ENCODE results near the gene INPP4A.
"Not testable (repeated sequence)": the region's sequence is repeated elsewhere in the genome, so short reads cannot be mapped to it uniquely, and the experiment has no call there.

The INPP4A gene

GRCh38 chr2:98594665-98595064 lies 150.0 kb downstream of the INPP4A start:
- not testable (repeated sequence) for DNase-seq

- no peak for DNase-seq
These were observed 154.2 kb downstream of the INPP4A start for GRCh38 chr2:98598781-98599428.

DNA sequence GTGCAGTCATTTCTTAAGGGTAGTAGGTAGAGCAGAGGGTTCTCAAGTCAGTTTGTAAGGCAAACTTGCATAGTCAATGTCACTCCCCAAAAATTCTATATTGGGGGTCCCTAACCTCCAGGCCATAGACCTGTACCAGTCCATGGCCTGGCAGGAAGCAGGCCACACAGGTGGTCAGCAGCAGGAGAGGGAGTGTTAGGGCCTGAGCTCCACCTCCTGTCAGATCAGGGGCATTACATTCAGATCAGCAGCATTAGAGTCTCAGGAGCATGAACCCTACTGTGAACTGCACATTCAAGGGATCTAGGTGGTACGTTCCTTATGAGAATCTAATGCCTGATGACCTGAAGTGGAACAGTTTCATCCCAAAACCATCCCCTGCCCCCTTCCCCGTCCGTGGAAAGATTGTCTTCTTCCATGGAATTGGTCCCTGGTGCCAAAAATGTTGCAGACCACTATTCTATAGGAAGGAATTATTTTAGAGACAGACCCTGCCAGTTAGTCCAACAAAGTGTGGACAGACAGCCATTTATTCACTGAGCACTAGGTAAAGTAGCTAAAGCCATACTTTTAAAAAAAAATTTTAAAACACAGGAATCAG lies 157.0 kb downstream of the INPP4A start:
- no peak for DNase-seq

DNA sequence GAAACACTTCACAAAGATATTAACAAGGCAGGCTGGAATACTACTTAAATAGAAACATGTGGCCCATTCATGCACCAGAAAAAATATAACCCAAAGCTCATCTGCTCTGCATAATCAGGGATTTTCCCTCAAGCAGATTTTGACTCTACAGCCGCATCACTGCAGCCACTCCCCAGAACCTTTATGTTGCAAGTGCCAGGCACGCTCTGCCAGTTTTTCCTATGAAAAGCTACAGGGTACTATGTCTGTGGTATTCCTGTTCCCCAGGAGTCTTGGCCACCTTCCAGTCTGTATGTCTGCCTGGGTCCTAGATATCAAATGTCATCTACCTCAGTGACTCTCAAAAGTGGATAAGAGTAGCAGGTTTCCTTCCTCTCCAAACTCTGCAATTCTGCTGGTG lies 159.9 kb downstream of the INPP4A start:
- DNase-seq = no peak

GRCh38 chr2:98605076-98605475 lies 160.4 kb downstream of the INPP4A start:
- DNase-seq = no peak

GRCh38 chr2:98606431-98606830 lies 161.8 kb downstream of the INPP4A start:
- no peak for DNase-seq

DNA sequence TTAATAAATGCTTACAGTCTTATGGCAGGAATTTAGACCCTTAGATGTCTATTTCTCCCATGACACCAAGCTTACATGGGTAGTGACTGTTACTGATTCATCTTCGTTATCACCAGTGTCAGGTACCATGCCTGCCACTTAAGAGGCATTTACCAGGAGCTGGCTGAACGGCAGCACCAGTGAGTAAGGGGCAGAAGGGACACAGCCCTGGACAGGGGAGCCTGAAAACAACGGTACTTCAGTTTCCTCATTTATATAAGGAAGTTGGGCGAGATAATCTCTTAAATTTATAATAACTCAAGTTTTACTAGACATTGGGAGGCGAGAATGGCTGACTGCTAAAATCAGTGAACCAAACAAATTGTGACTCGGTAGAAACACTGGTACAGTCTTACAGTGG lies 162.4 kb downstream of the INPP4A start:
- no peak for DNase-seq

GRCh38 chr2:98607741-98608115 lies 163.1 kb downstream of the INPP4A start:
- DNase-seq = no peak

GRCh38 chr2:98608116-98608961 lies 163.7 kb downstream of the INPP4A start, which contains the start of the genes COA5 and UNC50:
Gene COA5, minus strand, starts transcription at chr2:98608512. Its CDS starts 107 bp downstream, at chr2:98608405.
Gene UNC50, plus strand, starts transcription at chr2:98608589. Its CDS starts 1,171 bp downstream, at chr2:98609760.
- peak; percentile 94 for DNase-seq

- DNase-seq = no peak
These were observed 164.4 kb downstream of the INPP4A start for GRCh38 chr2:98608962-98609604.

GRCh38 chr2:98614024-98614739 lies 169.5 kb downstream of the INPP4A start:
- no peak for DNase-seq

DNA sequence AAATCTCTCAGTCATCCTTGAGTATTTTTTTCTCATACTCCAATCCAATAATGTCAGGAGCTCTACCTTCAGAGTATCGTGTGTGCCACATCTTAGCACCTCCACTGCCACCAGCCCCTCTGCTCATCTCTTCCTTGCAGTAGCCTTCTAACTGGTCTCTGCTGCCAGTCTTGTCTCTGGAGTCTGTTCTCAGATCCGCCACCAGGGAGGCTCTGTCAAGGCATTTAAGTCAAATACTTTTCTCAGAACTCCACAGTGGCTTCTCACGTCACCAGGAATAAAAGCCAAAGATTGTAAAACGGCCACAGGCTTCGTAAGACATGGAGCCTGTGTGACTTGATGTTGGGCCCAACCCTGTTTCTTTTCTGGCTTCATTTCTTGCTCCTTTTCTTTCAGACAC lies 170.8 kb downstream of the INPP4A start:
- DNase-seq = no peak

DNA sequence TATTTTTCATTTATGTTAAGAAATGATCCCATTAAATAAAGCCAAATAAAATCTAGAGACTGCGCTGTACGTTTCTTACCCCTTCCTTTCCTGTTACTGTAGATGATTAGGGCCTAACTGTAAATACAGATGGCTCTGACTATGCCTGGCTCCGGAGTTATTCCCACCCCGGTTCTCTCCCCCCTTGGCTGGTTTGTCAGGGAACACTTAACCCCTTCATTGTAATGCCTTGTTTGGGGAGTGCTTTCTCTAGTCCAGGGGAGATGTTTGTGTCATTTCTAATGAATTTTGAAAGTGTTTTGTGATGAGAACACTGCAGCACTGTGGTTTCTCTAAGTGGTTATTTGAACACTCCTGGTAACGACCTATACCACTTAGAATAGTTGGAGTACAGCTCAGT lies 172.5 kb downstream of the INPP4A start:
- DNase-seq = no peak

DNA sequence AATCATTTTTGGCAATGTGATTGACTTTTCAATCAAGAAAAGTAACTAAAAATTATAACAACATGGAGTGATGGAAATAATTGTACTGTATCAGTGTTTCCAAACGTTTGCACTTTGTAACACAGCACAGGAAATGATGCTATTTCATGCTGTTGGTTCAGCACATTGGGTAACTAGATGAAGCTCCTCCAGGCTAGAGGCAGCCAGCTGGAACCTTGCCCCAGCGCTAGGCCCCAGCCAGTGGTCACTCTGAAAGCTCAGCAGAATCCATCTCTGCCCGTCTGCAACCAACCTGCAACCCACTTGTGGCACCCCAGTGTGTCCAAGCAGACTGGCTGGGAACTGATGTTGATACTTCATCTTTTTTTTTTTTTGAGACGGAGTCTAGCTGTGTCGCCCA lies 179.0 kb downstream of the INPP4A start:
- DNase-seq = no peak

DNA sequence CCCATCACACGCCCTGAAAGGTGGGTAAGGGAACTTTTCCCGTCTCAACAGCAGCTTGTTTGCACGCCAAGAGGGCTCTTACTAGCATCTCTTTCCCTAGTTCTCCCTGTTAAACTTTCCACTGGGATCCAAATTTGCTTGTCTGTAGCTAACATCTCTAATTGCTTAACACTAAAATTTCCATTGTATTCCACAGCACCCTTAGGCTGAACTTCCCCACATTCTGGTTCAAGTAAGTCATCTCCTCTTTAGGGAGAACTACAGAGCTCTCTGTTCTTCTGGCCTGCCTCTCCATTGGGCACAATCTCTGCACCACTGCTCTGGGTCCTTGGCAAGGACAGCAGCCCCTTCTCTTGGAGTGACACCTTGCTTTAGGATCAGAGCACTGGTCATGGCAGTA lies 187.7 kb downstream of the INPP4A start:
- no peak for DNase-seq

- DNase-seq = peak; percentile 69
These were observed 189.9 kb downstream of the INPP4A start for GRCh38 chr2:98634406-98635092.

- DNase-seq = peak; percentile 62
These were observed 192.9 kb downstream of the INPP4A start for GRCh38 chr2:98637401-98638147.

GRCh38 chr2:98643496-98644100 lies 198.9 kb downstream of the INPP4A start:
- no peak for DNase-seq
